Keratinocyte (primary cell): ENCODE data around the gene RHOBTB3. TPM values are rescaled to one million over a fixed set of nuclear protein-coding genes. Genes with fewer than 3 reads are reported as not detected.
"Not testable (repeated sequence)": the region's sequence is repeated elsewhere in the genome, so short reads cannot be mapped to it uniquely, and the experiment has no call there.

ENCODE experiments used
- DNase-seq: peaks from one replicate; pipeline ENCODE4 v3.0.0-alpha.2; 2011; ENCODE audit warnings: low read depth, missing footprints, low spot score
- FAIRE-seq: peaks from 2 replicates; lab custom pipeline; 2011; peaks lifted over from hg19 to GRCh38; lab: Jason Lieb, UNC
- H2AFZ ChIP-seq: 2 replicates; pipeline ENCODE4 v1.6.0; 2012; ENCODE audit warnings: low read length, control low read depth, inconsistent platforms; ENCODE audit not compliant: control insufficient read depth
- H3K27ac ChIP-seq: 2 replicates; pipeline ENCODE4 v1.5.1; 2011; ENCODE audit warnings: low read length; ENCODE audit not compliant: control insufficient read depth, insufficient read depth
- H3K27me3 ChIP-seq: 3 replicates; pipeline ENCODE4 v1.6.0; 2011; ENCODE audit warnings: low read length; ENCODE audit not compliant: control insufficient read depth, insufficient read depth; ENCODE audit errors: extremely low read depth
- H3K36me3 ChIP-seq, 2 experiments: 2 replicates in 1 of 2; 3 replicates in 1 of 2; pipeline ENCODE4 v1.5.1; 2011; ENCODE audit warnings: low read length in 2 of 2, mild to moderate bottlenecking in 1 of 2; ENCODE audit not compliant: control insufficient read depth in 2 of 2, insufficient read depth in 2 of 2; ENCODE audit errors: extremely low read depth in 1 of 2
- H3K4me1 ChIP-seq: 3 replicates; pipeline ENCODE4 v1.5.1; 2011; ENCODE audit warnings: low read length; ENCODE audit not compliant: control insufficient read depth, insufficient read depth; ENCODE audit errors: extremely low read depth
- H3K4me2 ChIP-seq: 3 replicates; pipeline ENCODE4 v1.6.0; 2011; ENCODE audit warnings: low read depth, low read length; ENCODE audit not compliant: control insufficient read depth, insufficient read depth; ENCODE audit errors: extremely low read depth
- H3K4me3 ChIP-seq, 3 experiments: fragments of 200-600 bp in 1 of 3; sonication (generic) in 1 of 3; 2 replicates in 2 of 3; 3 replicates in 1 of 3; pipeline ENCODE4 v1.5.1; 2011 to 2016; ENCODE audit warnings: low read length in 3 of 3, mild to moderate bottlenecking in 3 of 3, control low read depth in 2 of 3, inconsistent platforms in 1 of 3, low read depth in 1 of 3, mixed read lengths in 1 of 3, mixed run types in 1 of 3, moderate library complexity in 1 of 3; ENCODE audit not compliant: control insufficient read depth in 2 of 3, insufficient read depth in 2 of 3; ENCODE audit errors: extremely low read depth in 1 of 3
- H3K79me2 ChIP-seq: 2 replicates; pipeline ENCODE4 v1.6.0; 2012; ENCODE audit warnings: low read length; ENCODE audit not compliant: control insufficient read depth, insufficient read depth
- H3K9ac ChIP-seq: 3 replicates; pipeline ENCODE4 v1.6.0; 2011; ENCODE audit warnings: low read length; ENCODE audit not compliant: control insufficient read depth, insufficient read depth; ENCODE audit errors: extremely low read depth
- H3K9me1 ChIP-seq: 3 replicates; pipeline ENCODE4 v1.6.0; 2011; ENCODE audit warnings: low read length; ENCODE audit not compliant: control insufficient read depth, insufficient read depth; ENCODE audit errors: extremely low read depth
- H3K9me3 ChIP-seq: 2 replicates; pipeline ENCODE4 v1.5.1; 2012; ENCODE audit warnings: low read depth, low read length; ENCODE audit not compliant: control insufficient read depth
- H4K20me1 ChIP-seq: 3 replicates; pipeline ENCODE4 v1.6.0; 2011; ENCODE audit warnings: low read length; ENCODE audit not compliant: control insufficient read depth, insufficient read depth; ENCODE audit errors: extremely low read depth
- CTCF ChIP-seq, 3 experiments: IDR thresholded peaks in 1 of 3; conservative IDR thresholded peaks in 1 of 3; optimal IDR thresholded peaks in 1 of 3; 2 replicates in 2 of 3; 3 replicates in 1 of 3; pipeline versions ENCODE3 to v1.5.1; 2011; ENCODE audit warnings: low read length in 3 of 3, mild to moderate bottlenecking in 3 of 3, moderate library complexity in 2 of 3, control low read depth in 1 of 3, inconsistent platforms in 1 of 3; ENCODE audit not compliant: insufficient read depth in 2 of 3; ENCODE audit errors: extremely low read depth in 1 of 3
- EZH2 ChIP-seq: IDR thresholded peaks from one replicate; pipeline ENCODE4 v1.6.1; 2012; ENCODE audit warnings: inconsistent platforms, mild to moderate bottlenecking, low read length, moderate library complexity
- dilution Hi-C: fragments of 300-500 bp; cut with MboI; formaldehyde crosslinking; loops from one replicate; pipeline ENCODE4 v1.7.0; 2020; ENCODE audit warnings: low sequenced_read_pairs; ENCODE audit not compliant: extremely low pct_ligation_motif_present
- polyA plus RNA-seq, 5 experiments: library from polyadenylated mRNA; depleted of rRNA in 3 of 5; stranded (reverse) in 3 of 5; stranded (forward) in 1 of 5; unstranded in 1 of 5; fragments of >200 nt; gene quantifications; 1 replicate in 1 of 5; 2 replicates in 3 of 5; 3 replicates in 1 of 5; pipeline versions ENCODE4 v1.2.1 to v1.2.3, GENCODE V29; 2011 to 2012; ENCODE audit warnings: missing spikeins in 2 of 5, low read depth in 1 of 5, low replicate concordance in 1 of 5

Gene RHOBTB3
- polyA plus RNA-seq, 1 donor (not counting 4 experiments of a cell fraction or from before 2014, with no cell fraction given) = 4.7 TPM

- Histone ChIP-seq H3K36me3 (no peaks in the 10 kb centered on the region), H3K27me3 (no peaks in the 10 kb centered on the region), H3K27ac (no peak overlapping the region), H3K4me1 (peaks cover 8% of the 10 kb centered on the region), H3K9me1 (no peaks in the 10 kb centered on the region), H3K9me3 (no peaks in the 10 kb centered on the region), H2AFZ (no peak overlapping the region), H4K20me1 (no peaks in the 10 kb centered on the region), H3K9ac (no peak overlapping the region), H3K4me2 (no peak overlapping the region), H3K4me3 (no peak overlapping the region), H3K79me2 (no peaks in the 10 kb centered on the region)
- dilution Hi-C loops = no loop called here
- DNase-seq (no peak), FAIRE-seq (no peak)
- no peak for TF ChIP-seq CTCF (optimal IDR thresholded peaks at IDR 0.05 in 1 of 3, IDR thresholded peaks at IDR 0.05 in 1 of 3, conservative IDR thresholded peaks at IDR 0.05 in 1 of 3; ENCODE audit: extremely low read depth in 1 of 3, insufficient read depth in 2 of 3, low read length in 3 of 3)
- no peak for TF ChIP-seq EZH2
Measured at GRCh38 chr5:95835682-95836385, 104.7 kb downstream of the RHOBTB3 start.

GRCh38 chr5:95836544-95836943 lies 105.4 kb downstream of the RHOBTB3 start:
- dilution Hi-C loops = no loop called here
- no peaks in the 10 kb centered on the region for H3K79me2 ChIP-seq
- no peak overlapping the region for H3K9ac ChIP-seq
- H3K4me1 ChIP-seq = peaks cover 8% of the 10 kb centered on the region
- no peak overlapping the region for H3K27ac ChIP-seq
- no peak overlapping the region for H3K4me2 ChIP-seq
- no peaks in the 10 kb centered on the region for H3K27me3 ChIP-seq
- no peaks in the 10 kb centered on the region for H4K20me1 ChIP-seq
- H3K9me3 ChIP-seq = no peaks in the 10 kb centered on the region
- H3K9me1 ChIP-seq = no peaks in the 10 kb centered on the region
- H3K4me3 ChIP-seq = no peak overlapping the region
- FAIRE-seq = no peak
- no peak overlapping the region for H2AFZ ChIP-seq
- DNase-seq = no peak
- no peaks in the 10 kb centered on the region for H3K36me3 ChIP-seq
- TF ChIP-seq EZH2 (no peak), CTCF (optimal IDR thresholded peaks at IDR 0.05 in 1 of 3, IDR thresholded peaks at IDR 0.05 in 1 of 3, conservative IDR thresholded peaks at IDR 0.05 in 1 of 3; ENCODE audit: extremely low read depth in 1 of 3, insufficient read depth in 2 of 3, low read length in 3 of 3) (no peak)

GRCh38 chr5:95836971-95837370 lies 105.8 kb downstream of the RHOBTB3 start:
- H3K4me3 ChIP-seq, DNase-seq, H3K27me3 ChIP-seq, H3K36me3 ChIP-seq, H3K9me1 ChIP-seq, H2AFZ ChIP-seq, H3K79me2 ChIP-seq, H4K20me1 ChIP-seq, H3K9ac ChIP-seq, H3K9me3 ChIP-seq, H3K4me1 ChIP-seq, H3K27ac ChIP-seq, FAIRE-seq, H3K4me2 ChIP-seq, dilution Hi-C loops: not testable (repeated sequence)
